PC-9 (cell line): ENCODE data around the gene ACTR10. TPM values are rescaled to one million over a fixed set of nuclear protein-coding genes. Genes with fewer than 3 reads are reported as not detected.

Source experiments
- BruUV-seq: library from RNA; stranded (reverse); fragments of 400-500 nt; replicated peaks from 2 replicates; lab custom pipeline; 2021; lab: Mats Ljungman, UMichigan
- CTCF ChIA-PET: fragments of 300-600 bp; sonication (Branson Sonifier 250); formaldehyde crosslinking; loops from one replicate; lab custom pipeline; 2022; ENCODE audit warnings: antibody characterized with exemption; lab: Charles Lee
- POLR2A ChIA-PET: fragments of 300-600 bp; sonication (Branson Sonifier 250); formaldehyde crosslinking; loops from one replicate; lab custom pipeline; 2022; ENCODE audit warnings: antibody characterized with exemption; ENCODE audit not compliant: unreplicated experiment; lab: Charles Lee
- DNase-seq, 2 experiments: peaks; one replicate each; pipeline versions ENCODE4 v3.0.0 to v3.0.0-alpha.2; 2015 to 2022; ENCODE audit warnings: mixed read lengths in 1 of 2
- H2AFZ ChIP-seq: fragments of 200-600 bp; sonication (generic); 2 replicates; pipeline ENCODE4 v1.8.1; 2017; ENCODE audit warnings: antibody characterized with exemption
- H3F3A ChIP-seq: fragments of 200-600 bp; sonication (generic); 2 replicates; pipeline ENCODE4 v1.8.1; 2017; ENCODE audit warnings: antibody characterized with exemption, mild to moderate bottlenecking, low read depth; ENCODE audit not compliant: insufficient read depth
- H3K27ac ChIP-seq: fragments of 200-600 bp; sonication (generic); 2 replicates; pipeline ENCODE4 v1.6.1; 2016; ENCODE audit warnings: mixed run types
- H3K27me3 ChIP-seq: fragments of 200-600 bp; sonication (generic); 2 replicates; pipeline ENCODE4 v1.6.1; 2016; ENCODE audit warnings: low read depth, mixed run types; ENCODE audit not compliant: insufficient read depth
- H3K36me3 ChIP-seq: fragments of 200-600 bp; sonication (generic); 2 replicates; pipeline ENCODE4 v1.6.1; 2016; ENCODE audit warnings: low read depth, mixed run types
- H3K4me1 ChIP-seq: fragments of 200-600 bp; sonication (generic); replicated peaks from 2 replicates; pipeline ENCODE4 v1.6.1; 2016; ENCODE audit warnings: mixed run types; ENCODE audit not compliant: insufficient read depth
- H3K4me2 ChIP-seq: fragments of 200-600 bp; sonication (generic); 2 replicates; pipeline ENCODE4 v1.6.1; 2017; ENCODE audit warnings: mixed run types
- H3K4me3 ChIP-seq: fragments of 200-600 bp; sonication (generic); 2 replicates; pipeline ENCODE4 v1.6.1; 2016; ENCODE audit warnings: mixed run types
- H3K79me2 ChIP-seq: fragments of 200-600 bp; sonication (generic); 2 replicates; pipeline ENCODE4 v1.6.1; 2017; ENCODE audit warnings: low read depth, mixed run types
- H3K9me2 ChIP-seq: fragments of 200-600 bp; sonication (generic); 2 replicates; pipeline ENCODE4 v1.8.1; 2017; ENCODE audit warnings: mild to moderate bottlenecking; ENCODE audit not compliant: insufficient read depth
- H3K9me3 ChIP-seq: fragments of 200-600 bp; sonication (generic); 2 replicates; pipeline ENCODE4 v1.8.1; 2016; ENCODE audit warnings: low read depth; ENCODE audit not compliant: insufficient read depth
- H4K20me1 ChIP-seq: fragments of 200-600 bp; sonication (generic); 2 replicates; pipeline ENCODE4 v1.8.1; 2017; ENCODE audit not compliant: insufficient read depth
- EZH2 ChIP-seq: fragments of 200-600 bp; sonication (generic); IDR thresholded peaks from 2 replicates; pipeline ENCODE4 v1.8.0; 2017; ENCODE audit warnings: antibody characterized with exemption, low read depth
- intact Hi-C: fragments of 100-400 bp; cut with micrococcal nuclease; formaldehyde crosslinking; loops from one replicate; pipeline ENCODE4 v1.10.0; 2022; ENCODE audit not compliant: unreplicated experiment
- total RNA-seq: library from RNA; stranded (reverse); gene quantifications from 2 replicates; pipeline ENCODE4 v1.2.3, GENCODE V29; 2021
- TF ChIP-seq, protein P1 (sequence below): fragments of 200-600 bp; sonication (generic); conservative IDR thresholded peaks from 2 replicates; pipeline ENCODE4 v1.6.1; 2017; ENCODE audit warnings: mixed run types, antibody characterized with exemption, mild to moderate bottlenecking, moderate library complexity

Gene ACTR10
- total RNA-seq, 1 experiment from 2014 or later = 36.3 TPM

DNA sequence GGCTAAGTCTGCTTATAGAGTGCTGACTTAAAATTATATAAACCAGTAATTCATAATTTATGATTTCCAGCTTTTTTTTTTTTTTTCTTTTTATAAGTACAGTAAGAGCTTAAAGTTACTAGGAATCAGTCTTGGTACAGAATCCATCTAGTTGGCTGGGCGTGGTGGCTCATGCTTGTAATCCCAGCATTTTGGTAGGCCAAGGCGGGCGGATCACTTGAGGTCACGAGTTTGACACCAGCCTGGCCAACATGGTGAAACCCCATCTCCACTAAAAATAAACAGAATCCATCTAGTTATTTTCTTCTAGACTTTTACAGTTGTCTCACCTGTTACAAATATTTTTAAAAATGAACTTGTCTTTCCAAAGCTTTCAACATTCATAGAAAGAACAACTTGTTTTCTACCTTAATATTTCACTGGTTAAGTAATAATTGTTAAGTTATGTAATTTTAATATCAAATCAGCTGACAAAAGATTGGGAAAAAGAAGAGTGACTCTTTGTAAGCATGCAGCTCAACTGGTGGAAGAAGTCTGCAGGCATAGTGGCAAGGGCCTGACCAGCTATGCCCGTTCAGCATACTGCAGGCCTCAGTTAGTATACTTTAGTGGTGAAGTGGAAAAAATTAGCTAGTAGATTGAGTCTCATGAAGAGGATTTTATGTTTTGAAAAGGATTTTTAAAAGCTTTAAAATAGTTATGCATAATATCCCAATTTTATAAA lies 27.3 kb downstream of the ACTR10 start:
- Histone ChIP-seq H3K4me3 (no peak overlapping the region), H3K27me3 (no peaks in the 10 kb centered on the region), H3K27ac (no peak overlapping the region), H3K36me3 (no peaks in the 10 kb centered on the region), H2AFZ (no peak overlapping the region), H3K4me2 (no peak overlapping the region), H3K4me1 (no peaks in the 10 kb centered on the region), H3K9me3 (no peaks in the 10 kb centered on the region), H3K9me2 (no peaks in the 10 kb centered on the region), H3K79me2 (no peaks in the 10 kb centered on the region), H4K20me1 (no peaks in the 10 kb centered on the region), H3F3A (no peaks in the 10 kb centered on the region; the same call in 1 of the 2 replicates)
- POLR2A ChIA-PET = no interaction called here
- TF ChIP-seq EZH2 = no peak
- TF ChIP-seq, protein P1, sequence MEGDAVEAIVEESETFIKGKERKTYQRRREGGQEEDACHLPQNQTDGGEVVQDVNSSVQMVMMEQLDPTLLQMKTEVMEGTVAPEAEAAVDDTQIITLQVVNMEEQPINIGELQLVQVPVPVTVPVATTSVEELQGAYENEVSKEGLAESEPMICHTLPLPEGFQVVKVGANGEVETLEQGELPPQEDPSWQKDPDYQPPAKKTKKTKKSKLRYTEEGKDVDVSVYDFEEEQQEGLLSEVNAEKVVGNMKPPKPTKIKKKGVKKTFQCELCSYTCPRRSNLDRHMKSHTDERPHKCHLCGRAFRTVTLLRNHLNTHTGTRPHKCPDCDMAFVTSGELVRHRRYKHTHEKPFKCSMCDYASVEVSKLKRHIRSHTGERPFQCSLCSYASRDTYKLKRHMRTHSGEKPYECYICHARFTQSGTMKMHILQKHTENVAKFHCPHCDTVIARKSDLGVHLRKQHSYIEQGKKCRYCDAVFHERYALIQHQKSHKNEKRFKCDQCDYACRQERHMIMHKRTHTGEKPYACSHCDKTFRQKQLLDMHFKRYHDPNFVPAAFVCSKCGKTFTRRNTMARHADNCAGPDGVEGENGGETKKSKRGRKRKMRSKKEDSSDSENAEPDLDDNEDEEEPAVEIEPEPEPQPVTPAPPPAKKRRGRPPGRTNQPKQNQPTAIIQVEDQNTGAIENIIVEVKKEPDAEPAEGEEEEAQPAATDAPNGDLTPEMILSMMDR = no peak
- CTCF ChIA-PET = interaction anchor here (0.5 kb wide), 1 partner anchor 134 kb away, joined by 3 read pairs; no protein-coding TSS in a partner anchor
- BruUV-seq = no TSS peak
- no peak for DNase-seq
- intact Hi-C loops = no loop called here

DNA sequence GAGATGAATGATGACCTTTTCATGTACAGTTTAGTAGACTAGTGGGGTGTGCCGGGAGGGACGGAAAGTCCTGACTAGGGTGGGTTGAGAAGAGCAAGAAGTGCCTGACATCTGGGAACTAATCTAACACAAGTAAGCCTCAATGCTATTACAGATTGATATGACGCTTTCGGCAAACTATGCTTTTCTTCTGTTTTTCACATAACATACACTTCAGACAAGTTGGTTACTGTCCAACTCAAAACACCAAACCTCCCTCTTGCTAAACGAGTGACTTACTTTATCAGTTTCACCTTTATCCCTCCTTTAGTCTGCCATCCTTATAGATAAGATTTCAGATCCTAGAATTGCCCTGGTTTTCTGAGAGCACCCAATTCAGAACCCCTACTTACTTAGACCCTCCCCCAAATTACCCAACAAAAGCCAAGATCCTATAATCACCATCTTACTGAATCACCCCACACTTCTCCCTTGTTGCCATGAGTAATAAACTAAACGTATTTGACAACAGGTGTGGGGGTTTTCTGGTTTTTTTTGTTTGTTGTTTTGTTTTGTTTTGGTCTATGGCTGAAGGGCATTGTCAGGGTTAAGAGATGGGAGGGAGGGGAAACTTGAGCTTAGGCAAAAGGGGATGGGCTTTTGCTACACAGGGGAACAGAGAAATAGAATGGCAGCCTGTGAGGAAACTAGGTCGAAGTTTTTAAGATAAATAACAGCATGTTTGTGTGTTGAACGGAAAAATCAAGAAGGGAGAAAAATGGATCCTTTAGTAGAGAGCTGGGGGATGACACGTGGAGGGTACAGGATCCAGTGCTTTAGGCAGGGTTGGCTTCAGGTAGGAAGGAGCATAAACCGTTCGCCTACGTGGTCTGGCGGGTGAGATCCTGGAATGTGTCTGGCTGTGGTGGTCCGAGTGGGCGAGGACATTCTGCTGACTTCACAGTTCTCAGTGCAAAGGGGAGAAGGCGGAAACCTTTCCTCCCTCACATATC lies 38.6 kb downstream of the ACTR10 start:
- CTCF ChIA-PET = no interaction called here

More for the DNA sequence above, 38.6 kb downstream of the ACTR10 start:
- no peak for DNase-seq
- Histone ChIP-seq H3K79me2 (no peaks in the 10 kb centered on the region), H3K4me2 (peak overlapping the region; percentile 80), H4K20me1 (no peaks in the 10 kb centered on the region), H3K4me3 (no peak overlapping the region), H3K36me3 (peaks cover 5% of the 10 kb centered on the region; the same call in 1 of the 2 replicates), H3K9me3 (no peaks in the 10 kb centered on the region), H2AFZ (no peak overlapping the region), H3K27me3 (no peaks in the 10 kb centered on the region), H3K9me2 (no peaks in the 10 kb centered on the region), H3K4me1 (peaks cover 16% of the 10 kb centered on the region), H3F3A (no peaks in the 10 kb centered on the region; the same call in 1 of the 2 replicates), H3K27ac (no peak overlapping the region)
- intact Hi-C loops = no loop called here
- BruUV-seq = no TSS peak
- POLR2A ChIA-PET = no interaction called here
- no peak for TF ChIP-seq EZH2
- TF ChIP-seq, protein P1 = no peak
